Duodenal mucosa (tissue), 2 donors: Measurements from ENCODE around the gene APOL3.
"Not testable (repeated sequence)": the region's sequence is repeated elsewhere in the genome, so short reads cannot be mapped to it uniquely, and the experiment has no call there.

Source experiments
- H3K27ac ChIP-seq: one replicate; pipeline ENCODE4 v1.7.0; 2013; ENCODE audit warnings: low read depth, low read length
- H3K27me3 ChIP-seq, 2 donors: one replicate each; pipeline ENCODE4 v1.7.0; 2013; ENCODE audit warnings: low read length in 2 of 2, control low read depth in 1 of 2; ENCODE audit not compliant: insufficient read depth in 2 of 2, control insufficient read depth in 1 of 2
- H3K36me3 ChIP-seq, 2 donors: one replicate each; pipeline ENCODE4 v1.7.0; 2013; ENCODE audit warnings: low read length in 2 of 2, control low read depth in 1 of 2; ENCODE audit not compliant: insufficient read depth in 2 of 2, control insufficient read depth in 1 of 2
- H3K4me1 ChIP-seq, 2 donors: one replicate each; pipeline ENCODE4 v1.7.0; 2013; ENCODE audit warnings: low read length in 2 of 2, control low read depth in 1 of 2; ENCODE audit not compliant: insufficient read depth in 2 of 2, control insufficient read depth in 1 of 2
- H3K4me3 ChIP-seq, 2 donors: one replicate each; pipeline ENCODE4 v1.7.0; 2013; ENCODE audit warnings: low read length in 2 of 2, low read depth in 1 of 2
- H3K9ac ChIP-seq, 2 donors: one replicate each; pipeline ENCODE4 v1.7.0; 2013; ENCODE audit warnings: low read length in 2 of 2, low read depth in 1 of 2
- H3K9me3 ChIP-seq, 2 donors: one replicate each; pipeline ENCODE4 v1.7.0; 2013; ENCODE audit warnings: low read length in 2 of 2, control low read depth in 1 of 2; ENCODE audit not compliant: control insufficient read depth in 1 of 2

APOL3 gene

DNA sequence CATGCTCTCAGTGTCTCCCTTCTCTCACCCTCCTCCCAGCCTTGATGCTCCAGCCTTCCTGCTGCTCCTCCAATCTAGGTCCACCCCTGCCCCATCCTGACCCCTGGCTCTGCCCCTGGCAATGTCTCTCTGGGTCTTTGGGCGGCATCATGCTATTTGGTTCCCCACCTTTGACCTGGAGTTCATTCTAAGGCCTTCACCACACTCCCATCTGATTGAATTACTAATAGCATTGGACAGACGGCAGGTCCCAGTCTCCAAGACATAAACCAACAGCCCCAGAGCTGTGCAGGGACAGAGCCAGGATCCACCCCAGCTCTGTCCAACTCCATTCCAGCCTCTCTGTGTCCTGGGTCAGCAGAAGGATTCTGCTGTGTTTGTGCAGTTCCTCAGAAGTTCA is 33.8 kb upstream of the APOL3 start:
- Histone ChIP-seq H3K27ac (no peak overlapping the region), H3K27me3 (no peaks in the 10 kb centered on the region), H3K4me3 (no peak overlapping the region), H3K9me3 (no peaks in the 10 kb centered on the region), H3K36me3 (peaks cover 0 to 3% of the 10 kb centered on the region in 2 donors), H3K4me1 (peaks cover 17 to 22% of the 10 kb centered on the region in 2 donors), H3K9ac (no peak overlapping the region)

DNA sequence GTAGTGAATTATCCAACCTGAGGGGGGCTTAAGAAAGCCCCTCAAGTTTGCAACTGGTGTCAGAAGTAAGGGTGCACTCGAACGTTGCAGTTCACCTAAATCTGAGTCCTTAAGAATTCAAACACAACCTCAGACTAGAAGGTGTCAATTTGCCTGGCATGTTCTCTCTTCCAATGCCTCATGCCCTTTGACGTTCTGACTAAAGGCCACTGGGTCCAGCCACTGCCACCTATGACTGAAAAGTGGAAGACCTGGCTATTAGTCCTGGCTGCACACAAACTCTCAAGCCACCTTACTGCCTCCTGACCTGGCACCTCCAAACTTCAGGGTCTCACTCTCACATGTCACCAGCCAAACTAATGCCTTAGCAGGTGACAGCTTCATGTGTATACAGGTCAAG is 33.0 kb upstream of the APOL3 start:
- no peak overlapping the region for H3K9ac ChIP-seq
- H3K27me3 ChIP-seq = no peaks in the 10 kb centered on the region
- peaks cover 17 to 20% of the 10 kb centered on the region in 2 donors for H3K4me1 ChIP-seq
- peaks cover 0 to 3% of the 10 kb centered on the region in 2 donors for H3K36me3 ChIP-seq
- no peak overlapping the region for H3K4me3 ChIP-seq
- no peaks in the 10 kb centered on the region for H3K9me3 ChIP-seq
- no peak overlapping the region for H3K27ac ChIP-seq

DNA sequence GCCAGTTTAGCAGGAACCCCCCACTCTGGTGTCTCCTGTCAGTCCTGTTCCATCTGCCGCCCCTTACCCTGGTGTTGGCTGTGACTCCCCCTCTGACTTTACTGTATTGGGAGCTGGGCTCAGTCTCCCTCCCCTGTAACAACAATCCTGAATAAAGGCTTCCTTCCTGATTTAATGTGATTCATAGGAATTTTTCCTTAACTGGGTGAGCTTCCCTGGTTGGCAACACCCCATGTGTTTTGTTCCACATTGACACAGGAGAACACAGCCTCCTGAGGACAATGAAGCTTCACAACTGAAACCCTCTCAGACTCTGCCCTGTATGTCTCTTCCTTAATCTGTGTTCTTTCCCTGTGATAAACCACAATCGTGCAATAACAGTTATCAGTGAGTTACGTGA is 32.6 kb upstream of the APOL3 start:
- Histone ChIP-seq H3K27me3 (no peaks in the 10 kb centered on the region), H3K36me3 (peaks cover 0 to 3% of the 10 kb centered on the region in 2 donors), H3K9ac (no peak overlapping the region), H3K4me1 (peaks cover 17% of the 10 kb centered on the region in 2 donors), H3K27ac (no peak overlapping the region), H3K9me3 (no peaks in the 10 kb centered on the region), H3K4me3 (no peak overlapping the region)

DNA sequence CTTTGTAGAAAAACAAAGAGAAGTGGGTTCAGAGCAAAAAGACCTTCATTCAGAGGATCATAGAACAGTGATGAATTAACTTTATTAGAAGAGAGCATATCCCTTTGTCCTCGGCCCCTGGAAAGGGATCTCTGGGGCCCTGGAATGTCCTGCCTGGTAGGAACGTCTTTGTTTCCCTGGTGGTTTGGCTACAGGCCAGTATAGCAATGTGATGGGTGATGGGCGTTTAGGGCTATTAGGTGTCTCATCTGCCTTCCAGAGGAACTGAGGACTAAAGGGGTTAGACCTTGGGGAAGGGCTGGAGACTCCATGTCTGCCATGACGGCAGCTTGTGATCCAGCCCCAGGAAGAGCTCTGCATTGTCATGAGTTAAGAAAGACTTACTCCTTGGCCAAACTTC is 32.0 kb upstream of the APOL3 start:
- no peak overlapping the region for H3K4me3 ChIP-seq
- H3K4me1 ChIP-seq = peaks cover 11% of the 10 kb centered on the region in 2 donors
- no peak overlapping the region for H3K27ac ChIP-seq
- no peaks in the 10 kb centered on the region for H3K27me3 ChIP-seq
- H3K9me3 ChIP-seq = no peaks in the 10 kb centered on the region
- no peak overlapping the region for H3K9ac ChIP-seq
- H3K36me3 ChIP-seq = peaks cover 0 to 3% of the 10 kb centered on the region in 2 donors

DNA sequence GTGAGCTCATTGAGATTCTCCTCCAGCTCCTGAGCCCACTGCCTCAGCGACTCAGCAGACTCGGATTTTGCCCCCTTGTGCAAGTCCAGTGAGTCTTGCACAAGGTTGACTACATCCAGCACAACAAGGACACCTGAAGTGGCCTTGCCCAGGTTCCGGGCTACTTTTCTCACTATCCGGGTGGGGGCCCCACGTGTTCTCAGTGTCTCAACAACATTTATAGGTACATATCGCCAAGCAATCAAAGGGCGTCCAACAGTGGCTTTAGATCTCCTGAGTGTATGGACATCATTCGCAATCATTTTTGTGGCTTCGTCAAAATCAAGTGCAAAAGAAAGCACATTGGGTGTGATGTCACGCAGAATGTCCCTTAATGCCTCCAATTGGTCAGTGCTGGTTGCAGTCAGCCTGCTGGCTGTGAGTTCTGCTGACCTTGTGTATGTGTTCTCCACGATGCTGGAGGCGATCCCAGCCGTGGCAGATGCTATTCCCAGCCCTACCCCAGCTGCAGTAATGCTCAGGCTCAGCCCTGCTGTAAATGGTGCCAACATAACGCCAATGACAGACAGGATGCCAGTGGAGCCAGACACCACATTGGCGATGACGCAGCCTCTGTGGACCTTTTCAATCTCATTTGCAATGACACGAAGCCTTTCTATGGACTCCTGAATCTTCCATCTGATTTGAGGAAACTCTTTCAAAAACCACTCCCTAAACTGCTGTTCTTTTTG is 30.7 kb upstream of the APOL3 start:
- Histone ChIP-seq H3K27ac (no peak overlapping the region), H3K4me3 (no peak overlapping the region), H3K9ac (no peak overlapping the region)

DNA sequence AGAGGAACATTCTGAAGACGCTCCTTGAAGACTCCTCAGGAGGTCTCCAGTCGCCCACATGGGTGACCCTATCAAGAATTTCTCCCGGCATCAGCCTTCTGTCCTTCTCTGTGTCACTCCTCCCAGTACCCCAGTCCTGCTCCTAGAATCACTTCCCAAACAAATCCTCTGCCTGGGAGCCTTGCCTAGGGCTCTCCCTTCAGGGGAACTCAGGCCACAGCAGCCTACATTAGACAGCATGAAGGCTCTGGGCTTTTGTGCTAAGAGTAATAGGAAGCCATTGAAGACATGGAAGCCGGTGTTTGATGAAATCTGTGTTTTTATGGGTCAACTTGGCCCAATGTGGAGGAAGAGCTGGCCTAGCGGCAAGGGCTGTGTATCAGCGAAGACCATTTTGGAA is 27.3 kb upstream of the APOL3 start:
- not testable (repeated sequence) for H3K27ac ChIP-seq, H3K9me3 ChIP-seq, H3K4me3 ChIP-seq, H3K4me1 ChIP-seq, H3K36me3 ChIP-seq, H3K27me3 ChIP-seq, H3K9ac ChIP-seq

More for the DNA sequence above, 30.7 kb upstream of the APOL3 start:
- Histone ChIP-seq H3K27me3 (no peaks in the 10 kb centered on the region), H3K4me1 (no peaks in the 10 kb centered on the region), H3K9me3 (no peaks in the 10 kb centered on the region), H3K36me3 (peaks cover 0 to 3% of the 10 kb centered on the region in 2 donors)

DNA sequence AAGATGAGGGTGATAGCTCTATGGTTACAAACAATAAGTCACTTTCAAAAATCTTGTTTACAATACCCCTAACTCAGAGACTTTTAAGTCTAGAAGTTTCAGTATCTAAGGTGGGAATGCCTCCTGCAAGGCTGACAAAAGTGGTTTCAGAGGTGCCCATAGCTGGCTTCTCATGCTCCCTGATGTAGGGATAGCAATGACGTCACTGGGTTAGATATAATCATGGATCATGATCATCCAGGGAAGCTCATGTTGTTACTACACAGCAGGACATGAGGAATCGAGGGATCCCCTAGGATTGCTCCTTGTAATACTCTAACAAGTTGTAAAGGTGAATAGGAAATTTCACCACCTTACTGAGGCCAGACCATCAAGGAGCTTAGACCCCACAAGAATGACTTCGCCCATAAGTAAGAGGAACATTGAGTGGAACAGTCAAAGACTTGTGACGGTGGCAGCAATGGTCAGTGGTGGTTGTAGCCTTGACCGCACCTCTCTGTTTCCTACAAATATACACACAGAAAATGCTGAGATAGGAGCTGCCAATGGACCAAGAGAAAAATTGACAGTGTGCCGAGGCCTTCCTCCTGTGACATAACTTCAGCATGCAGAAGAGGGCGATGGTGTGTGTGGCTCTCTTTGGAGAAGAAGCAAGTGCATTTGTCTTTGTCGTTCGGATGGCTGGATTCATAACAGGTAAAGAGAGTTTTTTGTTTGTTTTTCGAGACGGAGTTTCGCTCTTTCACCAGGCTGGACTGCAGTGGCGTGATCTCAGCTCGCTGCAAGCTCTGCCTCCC is 25.5 kb upstream of the APOL3 start:
- Histone ChIP-seq H3K4me1 (peaks cover 0 to 3% of the 10 kb centered on the region in 2 donors), H3K27me3 (no peaks in the 10 kb centered on the region), H3K9me3 (no peaks in the 10 kb centered on the region), H3K27ac (no peak overlapping the region), H3K9ac (no peak overlapping the region), H3K36me3 (no peaks in the 10 kb centered on the region), H3K4me3 (no peak overlapping the region)

DNA sequence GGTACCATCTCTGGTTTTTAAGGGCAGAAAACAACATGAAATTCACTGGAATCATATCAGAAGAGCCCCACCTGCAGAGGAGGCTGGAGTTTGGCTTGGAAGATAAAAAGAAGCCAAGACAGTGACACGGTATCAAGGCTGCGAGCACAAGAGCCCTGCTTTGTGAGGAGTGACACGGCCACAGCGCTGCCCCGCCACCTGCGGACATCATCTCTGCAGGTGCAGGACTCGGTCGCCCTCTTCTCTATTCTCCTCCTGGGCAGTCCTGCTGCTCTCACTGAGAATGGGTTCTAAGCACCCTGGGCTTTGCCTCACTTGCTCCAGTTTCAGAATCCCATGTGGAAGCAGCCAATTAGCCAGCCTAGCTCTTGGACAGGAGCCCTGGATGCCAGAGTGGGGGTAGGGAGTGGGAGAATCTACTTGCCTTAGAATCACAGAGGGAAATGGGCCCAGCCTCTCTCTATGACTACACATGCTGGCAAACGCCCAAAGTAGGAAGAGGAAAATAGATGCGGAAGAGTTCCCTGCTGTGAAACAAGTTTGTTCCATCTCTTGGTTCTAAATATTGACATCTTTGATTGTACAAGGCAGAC is 24.0 kb upstream of the APOL3 start:
- no peak overlapping the region for H3K4me3 ChIP-seq
- peaks cover 5 to 7% of the 10 kb centered on the region in 2 donors for H3K4me1 ChIP-seq
- no peaks in the 10 kb centered on the region for H3K9me3 ChIP-seq
- no peak overlapping the region for H3K9ac ChIP-seq
- no peaks in the 10 kb centered on the region for H3K27me3 ChIP-seq
- no peak overlapping the region for H3K27ac ChIP-seq
- H3K36me3 ChIP-seq = no peaks in the 10 kb centered on the region

DNA sequence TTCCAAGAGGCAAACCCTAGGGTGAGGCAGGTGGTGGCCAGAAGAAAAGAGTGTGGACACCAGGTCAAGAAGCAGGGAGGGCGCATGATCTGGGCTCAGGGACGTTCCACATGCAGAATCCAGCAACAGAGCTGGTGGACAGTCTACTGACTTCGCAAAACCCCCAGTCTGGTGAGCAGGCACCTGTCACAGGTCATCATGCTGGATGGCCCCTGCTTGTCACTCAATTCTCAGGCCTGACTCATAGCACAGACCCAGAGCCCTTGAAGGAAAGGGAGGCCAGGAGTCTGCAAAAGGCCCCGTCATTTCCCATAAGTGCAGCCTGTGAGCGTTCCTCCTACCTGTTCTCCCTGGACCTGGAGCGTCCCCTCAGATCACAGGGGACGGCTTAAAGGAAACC is 22.9 kb upstream of the APOL3 start:
- H3K36me3 ChIP-seq = no peaks in the 10 kb centered on the region
- H3K9me3 ChIP-seq = no peaks in the 10 kb centered on the region
- H3K27me3 ChIP-seq = no peaks in the 10 kb centered on the region
- peaks cover 5 to 7% of the 10 kb centered on the region in 2 donors for H3K4me1 ChIP-seq
- no peak overlapping the region for H3K9ac ChIP-seq
- no peak overlapping the region for H3K4me3 ChIP-seq
- no peak overlapping the region for H3K27ac ChIP-seq

DNA sequence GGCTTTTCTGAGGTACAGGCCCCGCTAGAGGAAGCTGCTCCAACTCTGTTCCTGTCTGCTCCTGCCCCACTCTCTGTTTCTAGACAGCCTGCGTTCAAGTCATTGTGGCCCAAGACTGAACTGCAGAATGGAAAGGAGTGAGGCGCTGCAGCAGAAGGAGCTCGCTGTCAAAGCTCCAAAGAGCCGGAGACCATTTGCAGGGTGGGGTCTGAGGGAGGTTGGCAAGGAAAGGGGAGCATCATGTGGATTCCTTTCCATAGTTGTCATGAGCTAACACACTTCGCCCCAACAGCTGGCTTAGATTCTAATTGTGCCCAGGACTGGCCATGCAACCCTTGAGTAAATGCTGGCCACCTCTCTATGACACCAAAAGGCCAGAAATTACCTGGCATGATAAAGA is 22.3 kb upstream of the APOL3 start:
- no peaks in the 10 kb centered on the region for H3K9me3 ChIP-seq
- H3K4me1 ChIP-seq = peaks cover 5 to 7% of the 10 kb centered on the region in 2 donors
- no peak overlapping the region for H3K4me3 ChIP-seq
- H3K27me3 ChIP-seq = no peaks in the 10 kb centered on the region
- no peaks in the 10 kb centered on the region for H3K36me3 ChIP-seq
- no peak overlapping the region for H3K27ac ChIP-seq
- no peak overlapping the region for H3K9ac ChIP-seq
